H1 (cell line): Measurements from ENCODE around the gene LITAFD. TPM values are rescaled to one million over a fixed set of nuclear protein-coding genes. Genes with fewer than 3 reads are reported as not detected.

Experiments
- CTCF ChIA-PET: fragments of 300-600 bp; sonication (Branson Sonifier 250); formaldehyde crosslinking; loops from one replicate; lab custom pipeline; 2021; ENCODE audit not compliant: partially characterized antibody; lab: Charles Lee
- POLR2A ChIA-PET: fragments of 300-600 bp; sonication (Branson Sonifier 250); formaldehyde crosslinking; loops from one replicate; lab custom pipeline; 2021; ENCODE audit warnings: inconsistent platforms; ENCODE audit not compliant: partially characterized antibody; lab: Charles Lee
- DNase-seq, 2 experiments: peaks; one replicate each; pipeline versions ENCODE4 v3.0.0 to v3.0.0-alpha.2; 2010 to 2022; ENCODE audit warnings: low spot score in 2 of 2, low read depth in 1 of 2, mixed read lengths in 1 of 2
- FAIRE-seq: peaks from 2 replicates; lab custom pipeline; 2011; peaks lifted over from hg19 to GRCh38; lab: Jason Lieb, UNC
- H2AFZ ChIP-seq: 2 replicates; pipeline ENCODE4 v1.8.1; 2012; ENCODE audit warnings: low read length, inconsistent platforms
- H2AK5ac ChIP-seq: 2 replicates; pipeline ENCODE4 v1.6.1; 2013; ENCODE audit warnings: low read depth, low read length
- H2BK120ac ChIP-seq: replicated peaks from 2 replicates; pipeline ENCODE3; 2013; ENCODE audit warnings: low read depth, low read length, inconsistent platforms
- H2BK12ac ChIP-seq: 2 replicates; pipeline ENCODE4 v1.6.1; 2013; ENCODE audit warnings: low read depth, low read length
- H2BK15ac ChIP-seq: 2 replicates; pipeline ENCODE4 v1.6.1; 2013; ENCODE audit warnings: low read length
- H2BK20ac ChIP-seq: 2 replicates; pipeline ENCODE4 v1.6.1; 2013; ENCODE audit warnings: low read length
- H2BK5ac ChIP-seq: 2 replicates; pipeline ENCODE4 v1.6.1; 2013; ENCODE audit warnings: low read depth, low read length
- H3K14ac ChIP-seq: 2 replicates; pipeline ENCODE4 v1.6.1; 2013; ENCODE audit warnings: inconsistent platforms; ENCODE audit not compliant: insufficient read length
- H3K18ac ChIP-seq: 2 replicates; pipeline ENCODE4 v1.6.1; 2013; ENCODE audit warnings: low read length; ENCODE audit errors: extremely low read depth
- H3K23ac ChIP-seq: 2 replicates; pipeline ENCODE4 v1.6.1; 2013; ENCODE audit warnings: inconsistent platforms; ENCODE audit not compliant: insufficient read length
- H3K23me2 ChIP-seq: 2 replicates; pipeline ENCODE4 v1.6.1; 2013; ENCODE audit warnings: low read depth, low read length
- H3K27ac ChIP-seq: 2 replicates; pipeline ENCODE4 v1.6.1; 2011; ENCODE audit warnings: low read depth, low read length, inconsistent platforms
- H3K27me3 ChIP-seq, 4 experiments: replicated peaks in 1 of 4; 1 replicate in 1 of 4; 2 replicates in 3 of 4; pipeline versions ENCODE4 v1.6.1 to v1.8.1; 2011 to 2013; ENCODE audit warnings: low read length in 3 of 4, mild to moderate bottlenecking in 3 of 4, inconsistent platforms in 2 of 4, mixed read lengths in 2 of 4, moderate library complexity in 1 of 4; ENCODE audit not compliant: control insufficient read depth in 3 of 4, insufficient read depth in 3 of 4; ENCODE audit errors: extremely low read depth in 1 of 4
- H3K36me3 ChIP-seq, 4 experiments: 2 replicates each; pipeline versions ENCODE4 v1.6.1 to v1.8.1; 2011 to 2013; ENCODE audit warnings: mild to moderate bottlenecking in 4 of 4, low read length in 3 of 4, moderate library complexity in 2 of 4, control low read depth in 1 of 4, inconsistent platforms in 1 of 4; ENCODE audit not compliant: insufficient read depth in 4 of 4, control insufficient read depth in 2 of 4
- H3K4ac ChIP-seq: replicated peaks from 2 replicates; pipeline ENCODE3; 2013; ENCODE audit warnings: low read length, low read depth, mixed read lengths, inconsistent platforms; ENCODE audit not compliant: insufficient read length
- H3K4me1 ChIP-seq, 4 experiments: replicated peaks in 1 of 4; 1 replicate in 1 of 4; 2 replicates in 3 of 4; pipeline versions ENCODE4 v1.6.1 to v1.8.1; 2011 to 2013; ENCODE audit warnings: low read length in 3 of 4, inconsistent platforms in 2 of 4, mixed read lengths in 1 of 4; ENCODE audit not compliant: insufficient read depth in 4 of 4, control insufficient read depth in 3 of 4
- H3K4me2 ChIP-seq, 2 experiments: 2 replicates each; pipeline versions ENCODE4 v1.6.1 to v1.8.1; 2011 to 2013; ENCODE audit warnings: low read depth in 2 of 2, low read length in 2 of 2, control low read depth in 1 of 2, inconsistent platforms in 1 of 2, mild to moderate bottlenecking in 1 of 2; ENCODE audit not compliant: insufficient read depth in 1 of 2
- H3K4me3 ChIP-seq, 4 experiments: fragments of 200-600, 300-600 bp in 1 of 4; sonication (generic), shearing (Covaris generic), sonication (Bioruptor Twin) in 1 of 4; 2 replicates each; pipeline versions ENCODE4 v1.5.1 to v1.8.1; 2011 to 2016; ENCODE audit warnings: low read length in 4 of 4, low read depth in 3 of 4, control low read depth in 2 of 4, inconsistent platforms in 2 of 4, mild to moderate bottlenecking in 2 of 4, mixed read lengths in 1 of 4, moderate library complexity in 1 of 4; ENCODE audit not compliant: insufficient read depth in 2 of 4; ENCODE audit errors: extremely low read depth in 1 of 4
- H3K56ac ChIP-seq: replicated peaks from 2 replicates; pipeline ENCODE3; 2013; ENCODE audit warnings: low read depth, mild to moderate bottlenecking, mixed read lengths, low read length, inconsistent platforms; ENCODE audit not compliant: insufficient read length
- H3K79me1 ChIP-seq: 2 replicates; pipeline ENCODE4 v1.6.1; 2013; ENCODE audit warnings: low read depth, low read length, control low read depth
- H3K79me2 ChIP-seq, 2 experiments: 2 replicates each; pipeline versions ENCODE4 v1.6.1 to v1.8.1; 2012 to 2013; ENCODE audit warnings: low read length in 2 of 2, mild to moderate bottlenecking in 2 of 2, inconsistent platforms in 1 of 2; ENCODE audit not compliant: insufficient read depth in 2 of 2, control insufficient read depth in 1 of 2
- H3K9ac ChIP-seq, 4 experiments: replicated peaks in 1 of 4; 1 replicate in 1 of 4; 2 replicates in 3 of 4; pipeline versions ENCODE4 v1.6.1 to v1.8.1; 2011 to 2013; ENCODE audit warnings: low read depth in 3 of 4, low read length in 3 of 4, control low read depth in 2 of 4, mild to moderate bottlenecking in 2 of 4, moderate library complexity in 2 of 4, inconsistent platforms in 1 of 4; ENCODE audit errors: extremely low read depth in 1 of 4
- H3K9me3 ChIP-seq, 2 experiments: 2 replicates each; pipeline versions ENCODE4 v1.6.1 to v1.8.1; 2012 to 2013; ENCODE audit warnings: mild to moderate bottlenecking in 2 of 2, moderate library complexity in 2 of 2, control low read depth in 1 of 2, inconsistent platforms in 1 of 2, low read depth in 1 of 2, low read length in 1 of 2, mixed read lengths in 1 of 2; ENCODE audit not compliant: insufficient read depth in 2 of 2
- H4K20me1 ChIP-seq, 2 experiments: replicated peaks in 1 of 2; 2 replicates each; pipeline versions ENCODE3 to v1.8.1; 2011 to 2013; ENCODE audit warnings: inconsistent platforms in 2 of 2, low read length in 2 of 2, mild to moderate bottlenecking in 1 of 2; ENCODE audit not compliant: insufficient read depth in 2 of 2, control insufficient read depth in 1 of 2
- H4K5ac ChIP-seq: 2 replicates; pipeline ENCODE4 v1.6.1; 2013; ENCODE audit warnings: low read length, low read depth, mixed read lengths, inconsistent platforms; ENCODE audit not compliant: insufficient read length
- H4K8ac ChIP-seq: 2 replicates; pipeline ENCODE4 v1.8.0; 2013; ENCODE audit warnings: mild to moderate bottlenecking, moderate library complexity, low read length, inconsistent platforms; ENCODE audit not compliant: insufficient read depth; ENCODE audit errors: extremely low read depth
- H4K91ac ChIP-seq: replicated peaks from 2 replicates; pipeline ENCODE3; 2013; ENCODE audit warnings: low read length, mixed read lengths, inconsistent platforms; ENCODE audit not compliant: insufficient read length
- CHD2 ChIP-seq: IDR thresholded peaks from 2 replicates; pipeline ENCODE4 v1.6.1; 2012; ENCODE audit warnings: low read length, improper control_type of control experiment
- RAD21 ChIP-seq, 2 experiments: IDR thresholded peaks in 1 of 2; conservative IDR thresholded peaks in 1 of 2; 2 replicates each; pipeline ENCODE4 v1.6.1; 2011; ENCODE audit warnings: low read depth in 2 of 2, low read length in 2 of 2, improper control_type of control experiment in 1 of 2, inconsistent platforms in 1 of 2, mild to moderate bottlenecking in 1 of 2, moderate library complexity in 1 of 2
- RNF2 ChIP-seq: fragments of 200-900, 300-1000 bp; sonication (generic); IDR thresholded peaks from 2 replicates; pipeline ENCODE4 v1.7.1; 2016; ENCODE audit warnings: borderline replicate concordance, low read depth, mild to moderate bottlenecking, antibody characterized with exemption, low read length; ENCODE audit not compliant: poor library complexity, severe bottlenecking; ENCODE audit errors: missing control alignments
- YY1 ChIP-seq: IDR thresholded peaks from 2 replicates; pipeline ENCODE4 v1.6.1; 2011; ENCODE audit warnings: low read depth, mild to moderate bottlenecking, low read length
- ZNF274 ChIP-seq: IDR thresholded peaks from 2 replicates; pipeline ENCODE4 v1.7.0; 2012; ENCODE audit warnings: low read length, borderline replicate concordance; ENCODE audit errors: extremely low read depth
- WGBS, 2 experiments: shearing (Covaris generic) in 1 of 2; methylation state at CpG; one replicate each; pipeline versions ENCODE4 v1.1.6 to v1.1.7; 2013 to 2015; ENCODE audit warnings: low lambda C conversion rate in 2 of 2, mixed read lengths in 2 of 2, inconsistent platforms in 1 of 2, low coverage in 1 of 2, missing lambda C conversion rate in 1 of 2; ENCODE audit not compliant: insufficient replicate concordance in 2 of 2, insufficient coverage in 1 of 2, insufficient read length in 1 of 2; ENCODE audit errors: extremely low coverage in 1 of 2, missing lambda C conversion rate in 1 of 2; 5-methylcytosine and 5-hydroxymethylcytosine counted together
- polyA plus RNA-seq, 7 experiments: library from polyadenylated mRNA; depleted of rRNA in 3 of 7; stranded (reverse) in 5 of 7; unstranded in 2 of 7; fragments of >200 nt in 5 of 7; fragments of 200-250 nt in 2 of 7; gene quantifications; 1 replicate in 5 of 7; 2 replicates in 1 of 7; 4 replicates in 1 of 7; pipeline versions ENCODE4 v1.2.1 to v1.2.3, GENCODE V29; 2011 to 2013; ENCODE audit warnings: missing spikeins in 2 of 7, mixed read lengths in 2 of 7
- total RNA-seq: library from RNA; stranded (reverse); fragmentation: NEBNext Ultra II Directional; extraction: Animal tissue kit (Norgen Biotek cat#: 25700); gene quantifications from 2 replicates; pipeline ENCODE4 v1.2.1, GENCODE V29; 2021
- TF ChIP-seq, protein P1 (sequence below), 3 experiments: IDR thresholded peaks; 1 replicate in 2 of 3; 2 replicates in 1 of 3; pipeline versions ENCODE4 v1.5.1 to v1.6.1; 2011; ENCODE audit warnings: low read length in 3 of 3, mild to moderate bottlenecking in 3 of 3, inconsistent platforms in 2 of 3, low read depth in 1 of 3, moderate library complexity in 1 of 3; ENCODE audit not compliant: insufficient read depth in 1 of 3; ENCODE audit errors: control extremely low read depth in 1 of 3

The LITAFD gene
- total and polyA plus RNA-seq, 2 of the 8 experiments (the other 6 are each of a cell fraction or from before 2014, with no cell fraction given): not detected

DNA sequence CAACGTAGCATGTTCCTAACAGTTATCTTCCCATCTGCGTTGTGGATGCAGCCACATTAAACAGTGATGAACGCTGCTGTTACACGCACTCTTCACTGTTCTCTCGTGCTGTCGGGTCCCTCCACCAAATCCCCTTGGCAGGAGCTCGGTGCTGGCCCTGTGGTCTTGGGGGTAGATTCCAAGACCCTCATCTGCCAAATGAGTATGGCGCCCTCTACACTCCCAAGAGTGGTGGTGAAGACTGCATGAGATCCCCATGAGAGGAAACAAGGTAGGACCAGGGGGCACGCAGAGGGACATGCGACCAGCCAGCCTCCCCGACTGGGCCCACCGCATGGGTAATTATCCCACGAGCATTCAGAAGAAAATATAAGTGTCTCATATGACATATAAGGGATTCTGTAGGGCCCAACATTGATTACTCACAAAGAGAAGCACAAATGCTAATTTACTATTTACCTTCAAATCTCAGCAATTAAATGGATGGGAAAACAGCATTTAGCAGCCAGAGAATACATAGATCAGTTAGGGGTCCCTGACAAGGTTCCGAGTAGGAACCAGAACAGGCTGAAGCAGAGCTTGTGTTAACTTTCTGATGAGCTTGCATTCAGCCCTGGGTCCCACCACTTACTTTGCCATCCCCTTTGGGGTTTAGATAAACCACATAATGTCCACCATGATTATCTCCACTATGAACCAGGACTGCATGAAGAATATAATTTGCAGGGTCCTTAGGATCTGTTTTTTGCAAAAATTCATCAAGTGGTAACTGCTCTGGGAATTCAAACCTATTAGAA is 23.8 kb downstream of the LITAFD start:
- DNase-seq: no peak
- peaks cover 5 to 9% of the 10 kb centered on the region in 2 experiments for H4K20me1 ChIP-seq

More for the DNA sequence above, 23.8 kb downstream of the LITAFD start:
- no peak overlapping the region for H3K9ac ChIP-seq
- H3K79me1 ChIP-seq: no peaks in the 10 kb centered on the region; the same call in none of the 2 replicates
- no peak overlapping the region for H3K14ac ChIP-seq
- H3K27ac ChIP-seq: no peak overlapping the region
- no peaks in the 10 kb centered on the region for H3K4me1 ChIP-seq
- H2BK20ac ChIP-seq: no peak overlapping the region
- no peak overlapping the region for H2BK12ac ChIP-seq
- ChIA-PET CTCF (interaction anchor here (0.6 to 3.2 kb wide), 32 partner anchors 9 to 900 kb away, joined by 3 to 11 read pairs (median 3); no protein-coding TSS in a partner anchor), POLR2A (interaction anchor here (0.6 to 0.7 kb wide), 2 partner anchors 28 to 188 kb away, joined by 3 to 4 read pairs; no protein-coding TSS in a partner anchor)
- no peak overlapping the region for H3K4me2 ChIP-seq
- no peak overlapping the region for H2AK5ac ChIP-seq
- H3K4me3 ChIP-seq: no peak overlapping the region
- no peaks in the 10 kb centered on the region for H3K9me3 ChIP-seq
- no peaks in the 10 kb centered on the region for H3K23me2 ChIP-seq
- no peak overlapping the region for H2BK5ac ChIP-seq
- TF ChIP-seq YY1 (no peak), CHD2 (no peak), RNF2 (no peak), RAD21 (IDR thresholded peaks at IDR 0.05 in 1 of 2, conservative IDR thresholded peaks at IDR 0.05 in 1 of 2; ENCODE audit: low read depth in 2 of 2, low read length in 2 of 2) (peak; percentile 22 to 47; a peak in 2 of 4 replicates), ZNF274 (no peak)
- TF ChIP-seq, protein P1, sequence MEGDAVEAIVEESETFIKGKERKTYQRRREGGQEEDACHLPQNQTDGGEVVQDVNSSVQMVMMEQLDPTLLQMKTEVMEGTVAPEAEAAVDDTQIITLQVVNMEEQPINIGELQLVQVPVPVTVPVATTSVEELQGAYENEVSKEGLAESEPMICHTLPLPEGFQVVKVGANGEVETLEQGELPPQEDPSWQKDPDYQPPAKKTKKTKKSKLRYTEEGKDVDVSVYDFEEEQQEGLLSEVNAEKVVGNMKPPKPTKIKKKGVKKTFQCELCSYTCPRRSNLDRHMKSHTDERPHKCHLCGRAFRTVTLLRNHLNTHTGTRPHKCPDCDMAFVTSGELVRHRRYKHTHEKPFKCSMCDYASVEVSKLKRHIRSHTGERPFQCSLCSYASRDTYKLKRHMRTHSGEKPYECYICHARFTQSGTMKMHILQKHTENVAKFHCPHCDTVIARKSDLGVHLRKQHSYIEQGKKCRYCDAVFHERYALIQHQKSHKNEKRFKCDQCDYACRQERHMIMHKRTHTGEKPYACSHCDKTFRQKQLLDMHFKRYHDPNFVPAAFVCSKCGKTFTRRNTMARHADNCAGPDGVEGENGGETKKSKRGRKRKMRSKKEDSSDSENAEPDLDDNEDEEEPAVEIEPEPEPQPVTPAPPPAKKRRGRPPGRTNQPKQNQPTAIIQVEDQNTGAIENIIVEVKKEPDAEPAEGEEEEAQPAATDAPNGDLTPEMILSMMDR (IDR thresholded peaks at IDR 0.05; ENCODE audit: control extremely low read depth in 1 of 3, insufficient read depth in 1 of 3, low read depth in 1 of 3, low read length in 3 of 3): peak; percentile 53 to 66 (median 63)
- no peaks in the 10 kb centered on the region for H3K27me3 ChIP-seq
- H4K5ac ChIP-seq: no peak overlapping the region
- FAIRE-seq: no peak
- no peak overlapping the region for H4K91ac ChIP-seq
- no peak overlapping the region for H2BK120ac ChIP-seq
- H4K8ac ChIP-seq: no peak overlapping the region
- no peak overlapping the region for H3K4ac ChIP-seq
- H3K56ac ChIP-seq: no peak overlapping the region
- no peak overlapping the region for H3K23ac ChIP-seq
- no peaks in the 10 kb centered on the region; a peak in 1 of 4 replicates for H3K79me2 ChIP-seq
- H2BK15ac ChIP-seq: no peak overlapping the region
- H3K36me3 ChIP-seq: peaks cover 24 to 88% (median 69%) of the 10 kb centered on the region in 4 experiments
- H2AFZ ChIP-seq: no peak overlapping the region
- WGBS, 2 experiments: 85% methylated on average over 14 of the region's 14 CpGs; no CpG with 5 or more reads in 1 of the 2 experiments
- no peak overlapping the region for H3K18ac ChIP-seq
